SK-N-SH (cell line): ENCODE data around the gene MINK1. TPM values are rescaled to one million over a fixed set of nuclear protein-coding genes. Genes with fewer than 3 reads are reported as not detected.

Experiments used
- CTCF ChIA-PET: fragments of 300-600, 350-600 bp; formaldehyde crosslinking; extraction: SDS; loops from one replicate; lab custom pipeline; 2021; lab: Yijun Ruan, JAX
- POLR2A ChIA-PET: fragments of 350-600 bp; sonication (Branson Sonifier 250); formaldehyde crosslinking; extraction: SDS; loops from one replicate; lab custom pipeline; 2020; ENCODE audit warnings: antibody characterized with exemption, inconsistent platforms; lab: Yijun Ruan, JAX
- DNase-seq: peaks from one replicate; pipeline ENCODE4 v3.0.0; 2012
- H2AFZ ChIP-seq: fragments of 200-600 bp; sonication (generic); 2 replicates; pipeline ENCODE4 v1.8.1; 2016; ENCODE audit warnings: antibody characterized with exemption, mild to moderate bottlenecking, low read depth
- H3F3A ChIP-seq: fragments of 200-600 bp; sonication (generic); replicated peaks from 2 replicates; pipeline ENCODE3; 2016; ENCODE audit warnings: antibody characterized with exemption, mild to moderate bottlenecking; ENCODE audit not compliant: insufficient read depth
- H3K27ac ChIP-seq, 2 experiments: fragments of 200-500 bp in 1 of 2; fragments of 200-600 bp in 1 of 2; sonication (Bioruptor generic) in 1 of 2; sonication (generic), shearing (Covaris generic) in 1 of 2; 2 replicates each; pipeline versions ENCODE4 v1.5.1 to v1.6.1; 2014 to 2016; ENCODE audit warnings: low read depth in 2 of 2, inconsistent platforms in 1 of 2, low read length in 1 of 2, mild to moderate bottlenecking in 1 of 2, mixed read lengths in 1 of 2
- H3K27me3 ChIP-seq: fragments of 200-600 bp; sonication (generic), shearing (Covaris generic); 2 replicates; pipeline ENCODE4 v1.6.1; 2016; ENCODE audit warnings: mixed run types; ENCODE audit not compliant: insufficient read depth
- H3K36me3 ChIP-seq, 2 experiments: fragments of 200-500 bp in 1 of 2; fragments of 200-600 bp in 1 of 2; sonication (Bioruptor generic) in 1 of 2; sonication (generic) in 1 of 2; replicated peaks in 1 of 2; 2 replicates each; pipeline versions ENCODE3 to v1.5.1; 2014 to 2016; ENCODE audit warnings: low read length in 1 of 2, mild to moderate bottlenecking in 1 of 2; ENCODE audit not compliant: insufficient read depth in 2 of 2, control insufficient read depth in 1 of 2
- H3K4me1 ChIP-seq, 2 experiments: fragments of 200-500 bp in 1 of 2; fragments of 200-600 bp in 1 of 2; sonication (Bioruptor generic) in 1 of 2; sonication (generic), shearing (Covaris generic) in 1 of 2; 2 replicates each; pipeline versions ENCODE4 v1.5.1 to v1.6.1; 2014 to 2016; ENCODE audit warnings: low read depth in 1 of 2, low read length in 1 of 2, mixed run types in 1 of 2; ENCODE audit not compliant: insufficient read depth in 2 of 2, control insufficient read depth in 1 of 2
- H3K4me2 ChIP-seq: fragments of 200-600 bp; sonication (generic), shearing (Covaris generic); 2 replicates; pipeline ENCODE4 v1.6.1; 2017; ENCODE audit warnings: mixed run types
- H3K4me3 ChIP-seq, 2 experiments: fragments of 200-500 bp in 1 of 2; fragments of 200-600 bp in 1 of 2; sonication (Bioruptor generic) in 1 of 2; sonication (generic), shearing (Covaris generic) in 1 of 2; 2 replicates each; pipeline versions ENCODE4 v1.5.1 to v1.8.1; 2014 to 2016; ENCODE audit warnings: low read depth in 2 of 2, inconsistent platforms in 1 of 2, low read length in 1 of 2, mild to moderate bottlenecking in 1 of 2, mixed read lengths in 1 of 2, moderate library complexity in 1 of 2
- H3K79me2 ChIP-seq: fragments of 200-600 bp; sonication (generic); 2 replicates; pipeline ENCODE4 v1.8.1; 2017; ENCODE audit warnings: mild to moderate bottlenecking; ENCODE audit not compliant: insufficient read depth
- H3K9ac ChIP-seq: fragments of 200-600 bp; sonication (generic); 2 replicates; pipeline ENCODE4 v1.6.1; 2017; ENCODE audit warnings: mixed run types
- H3K9me2 ChIP-seq: fragments of 200-600 bp; sonication (generic); 2 replicates; pipeline ENCODE4 v1.6.1; 2017; ENCODE audit warnings: mixed run types
- H3K9me3 ChIP-seq: fragments of 200-600 bp; sonication (generic); 2 replicates; pipeline ENCODE4 v1.6.1; 2017; ENCODE audit warnings: mixed run types, mild to moderate bottlenecking, moderate library complexity
- H4K20me1 ChIP-seq: fragments of 200-600 bp; sonication (generic); 2 replicates; pipeline ENCODE4 v1.6.1; 2017; ENCODE audit warnings: mild to moderate bottlenecking, mixed run types; ENCODE audit not compliant: insufficient read depth
- CTCF ChIP-seq: fragments of 200-600 bp; sonication (generic); IDR thresholded peaks from 2 replicates; pipeline ENCODE4 v1.6.1; 2017; ENCODE audit warnings: antibody characterized with exemption, mild to moderate bottlenecking, moderate library complexity
- EZH2phosphoT487 ChIP-seq: fragments of 200-600 bp; sonication (generic); IDR thresholded peaks from 2 replicates; pipeline ENCODE4 v1.6.1; 2017; ENCODE audit warnings: low read depth, mixed run types, mild to moderate bottlenecking, antibody characterized with exemption, moderate library complexity, borderline replicate concordance
- FOXJ3 ChIP-seq: sonication (generic); formaldehyde crosslinking; IDR thresholded peaks from 2 replicates; pipeline ENCODE4 v1.5.1; 2020; ENCODE audit warnings: mild to moderate bottlenecking, missing genetic modification reagents
- FOXM1 ChIP-seq: IDR thresholded peaks from 2 replicates; pipeline ENCODE4 v1.4.0; 2012; ENCODE audit warnings: low read depth, mild to moderate bottlenecking
- IRF3 ChIP-seq: fragments of 150-350 bp; IDR thresholded peaks from 2 replicates; pipeline ENCODE4 v1.6.1; 2016; ENCODE audit warnings: mild to moderate bottlenecking, low read depth, low read length
- MAX ChIP-seq: IDR thresholded peaks from 2 replicates; pipeline ENCODE4 v1.4.0; 2012; ENCODE audit warnings: low read depth
- MEF2A ChIP-seq: IDR thresholded peaks from 2 replicates; pipeline ENCODE4 v1.4.0; 2012; ENCODE audit warnings: low read depth, borderline replicate concordance
- MXI1 ChIP-seq: IDR thresholded peaks from 2 replicates; pipeline ENCODE4 v1.6.1; 2012; ENCODE audit warnings: mild to moderate bottlenecking, low read depth, low read length, improper control_type of control experiment
- PBX3 ChIP-seq: IDR thresholded peaks from 2 replicates; pipeline ENCODE4; 2012
- REST ChIP-seq: IDR thresholded peaks from 2 replicates; pipeline ENCODE4 v1.6.1; 2012; ENCODE audit warnings: mild to moderate bottlenecking, low read depth, low read length, moderate library complexity
- RFX5 ChIP-seq: IDR thresholded peaks from 2 replicates; pipeline ENCODE4 v1.6.1; 2012; ENCODE audit warnings: mild to moderate bottlenecking, improper control_type of control experiment, low read length
- RXRA ChIP-seq: IDR thresholded peaks from 2 replicates; pipeline ENCODE4 v1.4.0; 2012; ENCODE audit warnings: low read depth, mild to moderate bottlenecking, borderline replicate concordance
- SIN3A ChIP-seq: IDR thresholded peaks from 2 replicates; pipeline ENCODE4 v1.6.1; 2012; ENCODE audit warnings: low read depth, mild to moderate bottlenecking, low read length, moderate library complexity, borderline replicate concordance
- SMC3 ChIP-seq: IDR thresholded peaks from 2 replicates; pipeline ENCODE4 v1.6.1; 2012; ENCODE audit warnings: low read depth, low read length, improper control_type of control experiment
- TEAD4 ChIP-seq: IDR thresholded peaks from 2 replicates; pipeline ENCODE4 v1.4.0; 2012; ENCODE audit warnings: mild to moderate bottlenecking, borderline replicate concordance; ENCODE audit not compliant: insufficient read depth
- USF1 ChIP-seq: IDR thresholded peaks from 2 replicates; pipeline ENCODE4 v1.4.0; 2012; ENCODE audit warnings: low read depth, borderline replicate concordance
- WGBS: methylation state at CpG from one replicate; pipeline ENCODE4 v1.1.6; 2017; ENCODE audit warnings: low lambda C conversion rate; 5-methylcytosine and 5-hydroxymethylcytosine counted together
- polyA plus RNA-seq, 3 experiments: library from polyadenylated mRNA; depleted of rRNA; stranded (reverse); fragments of >200 nt; gene quantifications; 2 replicates each; pipeline ENCODE4 v1.2.3, GENCODE V29; 2012

MINK1 gene
- polyA plus RNA-seq, 1 of the 3 experiments (the other 2 are of a cell fraction), result 64.7 TPM

- no peak for TF ChIP-seq REST
- TF ChIP-seq RXRA, result no peak
- no peak for TF ChIP-seq TEAD4
- no peak for TF ChIP-seq EZH2phosphoT487
- TF ChIP-seq FOXM1, result no peak
- TF ChIP-seq RFX5, result no peak
- no peak for TF ChIP-seq MXI1
- TF ChIP-seq IRF3, result no peak
- no peak for TF ChIP-seq CTCF
- TF ChIP-seq SMC3, result no peak
Observed at GRCh38 chr17:4858068-4858881, 25.1 kb downstream of the MINK1 start (continued).

- peak overlapping the region; percentile 27; the same call in 1 of the 2 replicates for H3K9ac ChIP-seq
- H3F3A ChIP-seq, result no peaks in the 10 kb centered on the region
- peaks cover 27 to 42% of the 10 kb centered on the region in 2 experiments for H3K4me1 ChIP-seq
- no peaks in the 10 kb centered on the region for H3K27me3 ChIP-seq
- CTCF ChIA-PET, result interaction anchor here (0.9 to 2.7 kb wide), 5 partner anchors 13 to 69 kb away, joined by 3 to 11 read pairs (median 4); no protein-coding TSS in a partner anchor
- WGBS, result 3% methylated on average over 5 of the region's 5 CpGs
- peaks cover 30% of the 10 kb centered on the region for H3K79me2 ChIP-seq
- H3K4me2 ChIP-seq, result peak overlapping the region; percentile 68
- no peaks in the 10 kb centered on the region for H3K9me2 ChIP-seq
- no peaks in the 10 kb centered on the region for H3K36me3 ChIP-seq
- H3K4me3 ChIP-seq, result peak overlapping the region in 1 of 2 experiments; percentile 39; a peak in 1 of 4 replicates
- peak; percentile 83 for DNase-seq
- H3K27ac ChIP-seq, result peak overlapping the region; percentile 57 to 88
- H2AFZ ChIP-seq, result no peak overlapping the region
- H3K9me3 ChIP-seq, result no peaks in the 10 kb centered on the region
- no peaks in the 10 kb centered on the region for H4K20me1 ChIP-seq
- POLR2A ChIA-PET, result interaction anchor here (0.7 kb wide), 1 partner anchor 75 kb away, joined by 5 read pairs; no protein-coding TSS in a partner anchor
- TF ChIP-seq USF1 (0 out of 2 replicates have a peak, but pooled peaks have one; percentile 6), MAX (peak; percentile 48; the same call in 1 of the 2 replicates), FOXJ3 (CRISPR knock-in tag) (no peak), PBX3 (peak; percentile 37), CTCF (no peak), MEF2A (no peak), SIN3A (no peak), IRF3 (no peak)
Observed at GRCh38 chr17:4858882-4859260, 25.7 kb downstream of the MINK1 start.
